OCI-LY7 (cell line): ENCODE measurements around the gene GPT2. TPM values are rescaled to one million over a fixed set of nuclear protein-coding genes. Genes with fewer than 3 reads are reported as not detected.

ENCODE experiments used
- BruUV-seq: library from RNA; stranded (reverse); fragments of 400-500 nt; replicated peaks from 2 replicates; lab custom pipeline; 2021; lab: Mats Ljungman, UMichigan
- CTCF ChIA-PET: fragments of 300-600 bp; sonication (Branson Sonifier 250); formaldehyde crosslinking; loops from one replicate; lab custom pipeline; 2022; ENCODE audit warnings: antibody characterized with exemption; ENCODE audit not compliant: unreplicated experiment; lab: Charles Lee
- POLR2A ChIA-PET: fragments of 300-600 bp; sonication (Branson Sonifier 250); formaldehyde crosslinking; loops from one replicate; lab custom pipeline; 2022; ENCODE audit warnings: antibody characterized with exemption; lab: Charles Lee
- DNase-seq: peaks from one replicate; pipeline ENCODE4 v3.0.0-alpha.2; 2015; ENCODE audit warnings: low spot score
- H2AFZ ChIP-seq: fragments of 200-600 bp; sonication (generic), shearing (Covaris generic); 2 replicates; pipeline ENCODE4 v1.6.1; 2014; ENCODE audit warnings: mild to moderate bottlenecking, antibody characterized with exemption, low read length, moderate library complexity
- H3K27ac ChIP-seq: fragments of 200-600 bp; sonication (generic); 2 replicates; pipeline ENCODE4 v1.5.1; 2014; ENCODE audit warnings: mixed run types, low read depth, mild to moderate bottlenecking, moderate library complexity, low read length, inconsistent platforms; ENCODE audit not compliant: poor library complexity, severe bottlenecking
- H3K36me3 ChIP-seq: fragments of 200-600 bp; sonication (generic); 2 replicates; pipeline ENCODE4 v1.6.1; 2014; ENCODE audit warnings: mild to moderate bottlenecking, antibody characterized with exemption, low read length, moderate library complexity, mixed read lengths; ENCODE audit not compliant: insufficient read depth
- H3K4me1 ChIP-seq: fragments of 200-600 bp; sonication (generic); 2 replicates; pipeline ENCODE4 v1.5.1; 2014; ENCODE audit warnings: mild to moderate bottlenecking, low read length; ENCODE audit not compliant: insufficient read depth, poor library complexity, severe bottlenecking
- H3K4me2 ChIP-seq: fragments of 200-600 bp; sonication (generic); 2 replicates; pipeline ENCODE4 v1.6.1; 2014; ENCODE audit warnings: mild to moderate bottlenecking, low read length
- H3K4me3 ChIP-seq: fragments of 200-600 bp; sonication (generic); 2 replicates; pipeline ENCODE4 v1.5.1; 2014; ENCODE audit warnings: mild to moderate bottlenecking, low read depth, low read length; ENCODE audit not compliant: poor library complexity, severe bottlenecking
- H3K79me2 ChIP-seq: fragments of 200-600 bp; sonication (generic); 2 replicates; pipeline ENCODE4 v1.6.1; 2016; ENCODE audit warnings: low read depth, mild to moderate bottlenecking, low read length, moderate library complexity, mixed read lengths; ENCODE audit not compliant: insufficient read depth
- H3K9me2 ChIP-seq: fragments of 200-600 bp; sonication (generic); 2 replicates; pipeline ENCODE4 v1.6.1; 2016; ENCODE audit warnings: mild to moderate bottlenecking, low read length, mixed read lengths; ENCODE audit not compliant: insufficient read depth
- H3K9me3 ChIP-seq: fragments of 200-600 bp; sonication (generic); 2 replicates; pipeline ENCODE4 v1.6.1; 2014; ENCODE audit warnings: mild to moderate bottlenecking, mixed run types, low read length, mixed read lengths
- H4K20me1 ChIP-seq: fragments of 200-600 bp; sonication (generic); 2 replicates; pipeline ENCODE4 v1.6.1; 2014; ENCODE audit warnings: mild to moderate bottlenecking, antibody characterized with exemption, low read length, moderate library complexity, mixed read lengths; ENCODE audit not compliant: insufficient read depth
- EZH2phosphoT487 ChIP-seq: fragments of 200-600 bp; sonication (generic); IDR thresholded peaks from 2 replicates; pipeline ENCODE4 v1.6.1; 2018; ENCODE audit warnings: low read depth, borderline replicate concordance, mild to moderate bottlenecking, mixed run types, antibody characterized with exemption, low read length, moderate library complexity, mixed read lengths
- intact Hi-C: fragments of 100-400 bp; cut with micrococcal nuclease; formaldehyde crosslinking; loops from one replicate; pipeline ENCODE4 v1.10.0; 2022; ENCODE audit not compliant: unreplicated experiment
- total RNA-seq, 2 experiments: library from RNA; depleted of rRNA in 1 of 2; stranded (reverse); fragments of >200 nt in 1 of 2; shearing (Covaris generic) in 1 of 2; gene quantifications; 2 replicates each; pipeline ENCODE4 v1.2.3, GENCODE V29; 2014 to 2022
- TF ChIP-seq, protein P1 (sequence below): fragments of 200-600 bp; sonication (generic); conservative IDR thresholded peaks from 2 replicates; pipeline ENCODE4 v1.5.1; 2014; ENCODE audit warnings: mild to moderate bottlenecking, antibody characterized with exemption, low read length, moderate library complexity, mixed read lengths

Gene GPT2
- total RNA-seq, 2 experiments from 2014 or later, result 42.5 to 105 TPM

- TSS peak; percentile 55 for BruUV-seq
- Histone ChIP-seq H4K20me1 (no peaks in the 10 kb centered on the region), H3K9me2 (no peaks in the 10 kb centered on the region), H3K4me3 (no peak overlapping the region), H3K4me2 (no peak overlapping the region), H3K27ac (no peak overlapping the region), H2AFZ (no peak overlapping the region), H3K36me3 (peaks cover 37% of the 10 kb centered on the region; the same call in 1 of the 2 replicates), H3K79me2 (no peaks in the 10 kb centered on the region), H3K4me1 (peaks cover 11% of the 10 kb centered on the region), H3K9me3 (no peaks in the 10 kb centered on the region)
- intact Hi-C loops, result loop anchor here (5.0 kb wide), 2 partner anchors 77 to 257 kb away; no protein-coding TSS in a partner anchor
- CTCF ChIA-PET, result no interaction called here
- TF ChIP-seq, protein P1, sequence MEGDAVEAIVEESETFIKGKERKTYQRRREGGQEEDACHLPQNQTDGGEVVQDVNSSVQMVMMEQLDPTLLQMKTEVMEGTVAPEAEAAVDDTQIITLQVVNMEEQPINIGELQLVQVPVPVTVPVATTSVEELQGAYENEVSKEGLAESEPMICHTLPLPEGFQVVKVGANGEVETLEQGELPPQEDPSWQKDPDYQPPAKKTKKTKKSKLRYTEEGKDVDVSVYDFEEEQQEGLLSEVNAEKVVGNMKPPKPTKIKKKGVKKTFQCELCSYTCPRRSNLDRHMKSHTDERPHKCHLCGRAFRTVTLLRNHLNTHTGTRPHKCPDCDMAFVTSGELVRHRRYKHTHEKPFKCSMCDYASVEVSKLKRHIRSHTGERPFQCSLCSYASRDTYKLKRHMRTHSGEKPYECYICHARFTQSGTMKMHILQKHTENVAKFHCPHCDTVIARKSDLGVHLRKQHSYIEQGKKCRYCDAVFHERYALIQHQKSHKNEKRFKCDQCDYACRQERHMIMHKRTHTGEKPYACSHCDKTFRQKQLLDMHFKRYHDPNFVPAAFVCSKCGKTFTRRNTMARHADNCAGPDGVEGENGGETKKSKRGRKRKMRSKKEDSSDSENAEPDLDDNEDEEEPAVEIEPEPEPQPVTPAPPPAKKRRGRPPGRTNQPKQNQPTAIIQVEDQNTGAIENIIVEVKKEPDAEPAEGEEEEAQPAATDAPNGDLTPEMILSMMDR, result no peak
- TF ChIP-seq EZH2phosphoT487, result no peak
- POLR2A ChIA-PET, result interaction anchor here (0.6 kb wide), 1 partner anchor 265 kb away, joined by 3 read pairs; no protein-coding TSS in a partner anchor
- no peak for DNase-seq
These were observed 44.6 kb downstream of the GPT2 start for GRCh38 chr16:46928811-46929210.

- TF ChIP-seq EZH2phosphoT487, result no peak
- TF ChIP-seq, protein P1, result peak; percentile 96
- Histone ChIP-seq H3K4me1 (peaks cover 11% of the 10 kb centered on the region), H3K4me2 (no peak overlapping the region), H3K27ac (no peak overlapping the region), H3K9me3 (no peaks in the 10 kb centered on the region), H2AFZ (peak overlapping the region; percentile 35; the same call in 1 of the 2 replicates), H3K9me2 (no peaks in the 10 kb centered on the region), H3K4me3 (no peak overlapping the region), H3K79me2 (no peaks in the 10 kb centered on the region), H4K20me1 (no peaks in the 10 kb centered on the region), H3K36me3 (peaks cover 29% of the 10 kb centered on the region; the same call in 1 of the 2 replicates)
- ChIA-PET POLR2A (no interaction called here), CTCF (no interaction called here)
- intact Hi-C loops, result loop anchor here (5.0 kb wide), 2 partner anchors 77 to 257 kb away; no protein-coding TSS in a partner anchor
- peak; percentile 65 for DNase-seq
- BruUV-seq, result no TSS peak
These were observed 45.5 kb downstream of the GPT2 start for GRCh38 chr16:46929378-46930332.
